Skeletal muscle satellite cell (primary cell): ENCODE results near the gene MYO15A.

Source experiments
- H3K27me3 ChIP-seq: 2 replicates; pipeline ENCODE4 v1.7.0; 2013; ENCODE audit warnings: low read length; ENCODE audit not compliant: control insufficient read depth, insufficient read depth
- H3K36me3 ChIP-seq: 2 replicates; pipeline ENCODE4 v1.7.0; 2013; ENCODE audit warnings: mild to moderate bottlenecking, control low read depth, low read length; ENCODE audit not compliant: insufficient read depth
- H3K4me1 ChIP-seq: 2 replicates; pipeline ENCODE4 v1.7.0; 2013; ENCODE audit warnings: low read length; ENCODE audit not compliant: control insufficient read depth, insufficient read depth
- H3K4me2 ChIP-seq: 2 replicates; pipeline ENCODE4 v1.7.0; 2013; ENCODE audit warnings: mild to moderate bottlenecking, low read length
- H3K4me3 ChIP-seq: 2 replicates; pipeline ENCODE4 v1.7.0; 2013; ENCODE audit warnings: low read length
- H3K9ac ChIP-seq: 2 replicates; pipeline ENCODE4 v1.7.0; 2013; ENCODE audit warnings: mild to moderate bottlenecking, low read depth, low read length, moderate library complexity
- H3K9me3 ChIP-seq: replicated peaks from 2 replicates; pipeline ENCODE4 v1.7.0; 2013; ENCODE audit warnings: mild to moderate bottlenecking, control low read depth, low read length

The MYO15A gene

GRCh38 chr17:18163547-18163946 is 55.0 kb downstream of the MYO15A start:
- H3K4me2 ChIP-seq = no peak overlapping the region
- peaks cover 11% of the 10 kb centered on the region for H3K4me1 ChIP-seq

DNA sequence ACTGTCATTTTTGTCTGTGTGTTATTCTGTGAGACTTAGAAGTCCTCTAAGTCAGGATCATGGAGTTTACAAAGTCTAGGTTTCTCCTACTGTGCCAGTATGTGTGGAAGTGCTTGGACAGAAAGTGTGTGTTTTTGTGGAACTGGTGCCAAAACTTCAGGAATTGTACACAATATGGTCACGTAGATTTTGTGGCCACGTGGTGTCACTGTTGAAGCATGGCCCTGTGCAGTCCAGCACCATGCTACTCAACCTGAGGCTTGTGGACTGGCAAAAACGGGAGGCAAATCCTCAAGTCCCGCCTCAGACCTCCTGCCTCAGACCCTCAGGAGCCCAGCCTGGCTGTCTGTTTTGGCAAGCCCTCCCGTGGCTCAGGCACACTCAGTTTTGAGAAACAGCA is 58.3 kb downstream of the MYO15A start:
- H3K9ac ChIP-seq = no peak overlapping the region
- H3K4me2 ChIP-seq = no peak overlapping the region
- no peaks in the 10 kb centered on the region for H3K4me1 ChIP-seq
- H3K36me3 ChIP-seq = no peaks in the 10 kb centered on the region
- no peaks in the 10 kb centered on the region for H3K9me3 ChIP-seq
- no peak overlapping the region for H3K4me3 ChIP-seq
- no peaks in the 10 kb centered on the region for H3K27me3 ChIP-seq

More at GRCh38 chr17:18163547-18163946, 55.0 kb downstream of the MYO15A start:
- Histone ChIP-seq H3K27me3 (no peaks in the 10 kb centered on the region), H3K9ac (no peak overlapping the region), H3K36me3 (no peaks in the 10 kb centered on the region), H3K9me3 (no peaks in the 10 kb centered on the region), H3K4me3 (no peak overlapping the region)

DNA sequence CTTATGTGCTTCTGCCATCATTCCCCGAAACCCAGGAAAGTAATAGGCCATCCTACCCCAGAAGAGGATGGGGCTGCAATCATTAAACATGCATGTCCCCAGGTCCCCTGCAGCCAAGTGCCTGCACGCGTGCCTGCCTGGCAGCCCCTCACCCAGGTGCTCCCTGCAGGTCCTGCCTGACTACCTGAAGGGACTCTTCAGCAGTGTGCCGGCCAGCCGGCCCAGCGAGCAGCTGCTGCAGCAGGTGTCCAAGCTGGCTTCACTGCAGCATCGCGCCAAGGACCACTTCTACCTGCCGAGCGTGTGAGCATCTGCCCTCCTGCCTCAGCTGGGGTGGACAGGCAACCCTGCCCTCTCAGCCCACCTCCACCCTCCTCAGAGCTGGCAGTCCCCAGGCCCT is 58.9 kb downstream of the MYO15A start:
- no peak overlapping the region for H3K9ac ChIP-seq
- no peaks in the 10 kb centered on the region for H3K4me1 ChIP-seq
- no peaks in the 10 kb centered on the region for H3K27me3 ChIP-seq
- no peak overlapping the region for H3K4me2 ChIP-seq
- no peaks in the 10 kb centered on the region for H3K9me3 ChIP-seq
- no peaks in the 10 kb centered on the region for H3K36me3 ChIP-seq
- H3K4me3 ChIP-seq = no peak overlapping the region

DNA sequence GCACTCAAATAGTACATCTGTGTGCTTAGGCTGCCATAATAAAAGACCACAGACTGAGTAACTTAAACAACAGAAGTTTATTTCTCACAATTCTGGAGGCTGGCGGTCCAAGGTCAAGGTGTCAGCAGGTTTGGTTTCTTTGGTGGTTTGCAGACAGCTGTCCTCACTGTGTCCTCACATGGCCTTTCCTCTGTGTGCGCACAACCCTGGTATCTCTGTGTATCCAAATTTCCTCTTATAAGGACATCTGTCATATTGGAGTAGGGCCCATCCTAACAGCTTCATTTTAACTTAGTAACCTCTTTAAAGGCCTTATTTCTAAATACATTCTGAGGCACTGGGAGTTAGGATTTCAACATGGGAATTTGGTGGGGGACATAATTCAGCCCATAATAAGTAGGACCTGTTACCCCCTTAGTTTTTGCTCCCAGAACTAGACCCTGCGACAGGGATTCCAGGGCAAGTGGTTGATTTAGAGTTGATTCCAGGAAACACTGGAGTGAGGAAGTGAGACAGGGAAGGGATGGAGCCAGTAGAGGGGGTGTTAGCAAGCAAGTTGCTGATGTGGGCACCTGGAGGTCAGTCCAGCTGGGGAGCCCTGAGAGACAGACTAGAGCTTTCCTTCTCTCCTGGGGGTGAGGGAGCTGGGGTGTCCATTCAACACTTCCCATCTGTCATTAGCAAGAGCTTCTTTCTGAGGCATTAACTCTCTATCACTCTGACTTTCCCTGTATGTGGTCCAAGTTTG is 64.1 kb downstream of the MYO15A start:
- Histone ChIP-seq H3K9ac (no peak overlapping the region), H3K4me1 (no peaks in the 10 kb centered on the region), H3K36me3 (no peaks in the 10 kb centered on the region), H3K4me3 (no peak overlapping the region), H3K27me3 (no peaks in the 10 kb centered on the region), H3K9me3 (no peaks in the 10 kb centered on the region), H3K4me2 (no peak overlapping the region)

DNA sequence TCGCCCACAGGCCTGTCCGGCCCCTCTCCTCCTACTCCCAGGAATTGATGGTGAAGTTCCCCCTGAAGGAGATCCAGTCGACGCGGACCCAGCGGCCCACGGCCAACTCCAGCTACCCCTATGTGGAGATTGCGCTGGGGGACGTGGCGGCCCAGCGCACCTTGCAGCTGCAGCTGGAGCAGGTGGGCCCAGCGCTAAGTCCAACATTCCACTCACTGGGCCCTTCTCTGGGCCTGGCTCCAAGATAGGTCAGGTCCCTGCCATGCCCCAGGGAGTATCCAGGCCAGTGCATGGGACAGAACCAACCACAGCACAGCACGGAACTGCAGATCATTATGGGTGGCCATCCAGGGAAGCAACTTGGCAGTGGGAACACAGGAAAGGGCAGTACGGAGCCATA is 65.2 kb downstream of the MYO15A start:
- H3K4me3 ChIP-seq = no peak overlapping the region
- no peaks in the 10 kb centered on the region for H3K4me1 ChIP-seq
- no peaks in the 10 kb centered on the region for H3K27me3 ChIP-seq
- no peak overlapping the region for H3K4me2 ChIP-seq
- no peaks in the 10 kb centered on the region for H3K9me3 ChIP-seq
- H3K36me3 ChIP-seq = no peaks in the 10 kb centered on the region
- no peak overlapping the region for H3K9ac ChIP-seq

- Histone ChIP-seq H3K4me2 (no peak overlapping the region), H3K9ac (no peak overlapping the region), H3K36me3 (no peaks in the 10 kb centered on the region), H3K4me3 (no peak overlapping the region), H3K27me3 (no peaks in the 10 kb centered on the region), H3K4me1 (peaks cover under 1% of the 10 kb centered on the region), H3K9me3 (no peaks in the 10 kb centered on the region)
Observed at GRCh38 chr17:18176176-18176575, 67.6 kb downstream of the MYO15A start.

DNA sequence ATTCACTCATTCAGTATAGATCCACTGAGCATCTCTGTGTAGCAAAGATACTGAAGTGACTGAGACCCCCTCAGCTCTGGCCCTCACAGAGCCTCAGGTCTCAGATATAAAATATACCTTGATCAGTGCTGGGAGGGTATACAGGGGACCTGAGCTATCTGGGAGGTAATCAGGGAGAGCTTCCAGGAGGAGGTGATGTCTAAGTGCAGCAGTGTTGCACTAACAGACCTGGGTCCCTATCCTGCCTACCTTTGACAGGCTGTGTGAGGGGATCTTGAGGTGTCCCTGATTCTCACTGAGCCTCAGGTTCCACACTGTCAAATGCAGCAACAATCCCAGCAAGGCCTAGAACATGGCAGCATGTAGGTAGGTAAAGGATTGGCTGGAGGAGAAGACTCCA is 68.6 kb downstream of the MYO15A start:
- no peak overlapping the region for H3K4me2 ChIP-seq
- no peaks in the 10 kb centered on the region for H3K27me3 ChIP-seq
- H3K4me3 ChIP-seq = no peak overlapping the region
- H3K36me3 ChIP-seq = no peaks in the 10 kb centered on the region
- no peak overlapping the region for H3K9ac ChIP-seq
- no peaks in the 10 kb centered on the region for H3K9me3 ChIP-seq
- peaks cover 9% of the 10 kb centered on the region for H3K4me1 ChIP-seq

DNA sequence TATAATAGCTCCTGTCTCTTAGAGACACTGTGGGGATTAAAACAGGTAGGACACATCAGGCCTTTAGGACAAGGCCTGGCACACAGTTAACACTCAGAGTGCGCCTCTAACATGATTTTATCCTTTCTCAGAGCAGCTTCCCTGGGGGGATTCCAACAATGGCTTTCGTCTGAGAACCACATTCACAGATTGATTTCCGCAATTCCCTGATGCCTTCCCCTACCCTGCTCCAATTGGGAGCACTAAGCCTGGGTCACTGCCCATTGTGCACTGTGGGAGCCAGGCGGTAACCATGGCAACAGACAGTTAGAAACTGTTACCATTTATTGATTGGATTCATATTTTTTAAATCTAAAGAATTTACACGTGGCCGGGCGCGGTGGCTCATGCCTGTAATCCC is 69.2 kb downstream of the MYO15A start:
- H3K36me3 ChIP-seq = no peaks in the 10 kb centered on the region
- no peak overlapping the region for H3K4me2 ChIP-seq
- H3K9ac ChIP-seq = no peak overlapping the region
- peaks cover 12% of the 10 kb centered on the region for H3K4me1 ChIP-seq
- H3K9me3 ChIP-seq = no peaks in the 10 kb centered on the region
- H3K4me3 ChIP-seq = no peak overlapping the region
- no peaks in the 10 kb centered on the region for H3K27me3 ChIP-seq

DNA sequence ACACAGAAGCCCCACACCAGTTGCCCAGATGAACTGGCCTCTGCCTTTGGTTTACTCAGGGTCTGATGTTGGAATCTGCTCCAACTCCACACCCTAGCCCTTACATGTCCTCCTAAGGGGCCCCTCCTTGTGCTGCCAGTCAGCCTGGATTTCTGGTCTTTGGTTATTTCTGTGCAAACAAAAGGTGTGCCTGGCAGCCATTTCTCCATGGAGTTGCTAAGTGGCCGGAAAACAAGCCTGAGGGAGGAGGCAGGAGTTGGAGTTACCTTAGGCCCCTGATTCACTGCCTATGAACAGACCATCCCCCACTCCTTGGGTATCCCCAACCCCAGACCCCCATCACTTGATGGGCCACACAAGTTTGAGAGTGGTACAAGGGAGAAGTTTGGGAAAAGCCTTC is 70.6 kb downstream of the MYO15A start:
- Histone ChIP-seq H3K4me2 (no peak overlapping the region), H3K27me3 (no peaks in the 10 kb centered on the region), H3K4me1 (peaks cover 12% of the 10 kb centered on the region), H3K4me3 (no peak overlapping the region), H3K9me3 (no peaks in the 10 kb centered on the region), H3K36me3 (no peaks in the 10 kb centered on the region), H3K9ac (no peak overlapping the region)

- Histone ChIP-seq H3K4me2 (no peak overlapping the region), H3K9ac (no peak overlapping the region), H3K4me1 (peaks cover 12% of the 10 kb centered on the region), H3K36me3 (no peaks in the 10 kb centered on the region), H3K9me3 (no peaks in the 10 kb centered on the region), H3K4me3 (no peak overlapping the region), H3K27me3 (no peaks in the 10 kb centered on the region)
Observed at GRCh38 chr17:18179804-18180203, 71.2 kb downstream of the MYO15A start.

DNA sequence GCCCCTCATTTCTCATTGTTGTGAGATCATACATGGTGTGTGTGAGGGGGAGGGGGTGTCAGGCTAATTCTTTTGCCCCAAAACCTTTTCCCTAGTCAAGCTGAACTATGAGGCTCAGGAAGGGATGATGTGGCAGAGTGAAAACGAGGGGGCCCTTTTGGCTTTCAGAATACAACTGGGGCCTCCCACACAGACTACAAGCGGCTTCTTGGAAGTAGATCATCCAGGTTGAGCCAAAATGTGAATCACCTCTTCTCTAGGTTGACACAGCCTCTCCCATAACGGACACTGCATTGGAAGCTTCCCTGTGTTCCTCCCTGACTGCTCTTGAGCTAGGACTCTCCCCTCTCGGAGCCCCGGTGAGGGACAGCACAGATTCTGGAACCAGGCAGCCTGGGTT is 72.8 kb downstream of the MYO15A start:
- Histone ChIP-seq H3K4me3 (no peak overlapping the region), H3K4me2 (no peak overlapping the region), H3K4me1 (peaks cover 19% of the 10 kb centered on the region), H3K27me3 (no peaks in the 10 kb centered on the region), H3K9ac (no peak overlapping the region), H3K9me3 (no peaks in the 10 kb centered on the region), H3K36me3 (no peaks in the 10 kb centered on the region)
